ENCODE measurements around the gene CCDC187. TPM values are rescaled to one million over a fixed set of nuclear protein-coding genes. Genes with fewer than 3 reads are reported as not detected.

The CCDC187 gene
- total and polyA plus RNA-seq, 2 of the 8 experiments (the other 6 are each of a cell fraction or from before 2014, with no cell fraction given): 0.02 TPM; not detected in 1

DNA sequence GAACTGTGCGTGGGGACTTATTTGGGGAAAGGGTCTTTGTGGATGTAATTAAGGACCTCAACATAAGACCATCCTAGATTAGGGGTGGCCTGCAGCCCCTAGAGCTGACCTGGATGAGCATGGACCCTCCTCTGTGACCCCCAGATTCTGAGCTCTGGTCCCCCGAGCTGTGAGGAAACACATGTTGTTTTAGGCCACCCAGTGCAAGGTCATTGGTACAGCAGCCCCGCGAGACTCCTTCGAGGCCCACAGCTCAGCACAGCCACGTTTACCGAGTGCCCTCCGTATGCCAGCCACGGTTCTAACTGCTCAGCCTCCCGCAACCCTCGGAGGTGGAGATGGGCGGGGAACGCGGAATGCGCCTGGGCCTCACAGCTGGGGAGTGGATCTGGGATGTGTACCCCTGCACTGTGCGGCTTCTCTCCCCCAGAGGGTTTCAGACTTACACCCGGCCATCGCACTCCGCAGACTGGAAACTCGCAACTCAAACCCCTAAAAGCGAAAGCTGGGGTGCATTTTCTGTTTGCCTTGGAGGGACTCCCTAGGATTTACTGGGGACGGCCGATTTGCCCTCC lies 18.9 kb upstream of the CCDC187 start:
- Histone ChIP-seq H3K27ac (ENCODE audit: low read depth, low read length) (no peak overlapping the region), H2AFZ (ENCODE audit: low read length) (no peak overlapping the region), H4K20me1 (replicated peaks in 1 of 2; ENCODE audit: control insufficient read depth in 1 of 2, insufficient read depth in 2 of 2, low read length in 2 of 2) (no peaks in the 10 kb centered on the region), H2BK20ac (ENCODE audit: low read length) (no peak overlapping the region), H4K8ac (ENCODE audit: extremely low read depth, insufficient read depth, low read length) (no peak overlapping the region), H2BK12ac (ENCODE audit: low read depth, low read length) (peak overlapping the region; percentile 46; the same call in 1 of the 2 replicates), H3K56ac (replicated peaks; ENCODE audit: insufficient read length, low read depth, low read length) (no peak overlapping the region), H3K18ac (ENCODE audit: extremely low read depth, low read length) (no peak overlapping the region), H3K36me3 (ENCODE audit: control insufficient read depth in 2 of 4, insufficient read depth in 4 of 4, low read length in 3 of 4) (no peaks in the 10 kb centered on the region), H2BK120ac (replicated peaks; ENCODE audit: low read depth, low read length) (no peak overlapping the region), H3K4me2 (ENCODE audit: insufficient read depth in 1 of 2, low read depth in 2 of 2, low read length in 2 of 2) (no peak overlapping the region), H3K23me2 (ENCODE audit: low read depth, low read length) (peaks cover 1% of the 10 kb centered on the region; the same call in 1 of the 2 replicates), H3K9ac (replicated peaks in 1 of 4; ENCODE audit: extremely low read depth in 1 of 4, low read depth in 3 of 4, low read length in 3 of 4) (no peak overlapping the region), H3K23ac (ENCODE audit: insufficient read length) (no peak overlapping the region), H3K4ac (replicated peaks; ENCODE audit: insufficient read length, low read depth, low read length) (no peak overlapping the region), H2BK5ac (ENCODE audit: low read depth, low read length) (no peak overlapping the region), H2AK5ac (ENCODE audit: low read depth, low read length) (no peak overlapping the region), H3K4me1 (replicated peaks in 1 of 4; ENCODE audit: control insufficient read depth in 3 of 4, insufficient read depth in 4 of 4, low read length in 3 of 4) (peaks cover 0 to 13% (median 12%) of the 10 kb centered on the region in 4 experiments; a peak in 5 of 7 replicates), H3K27me3 (replicated peaks in 1 of 4; ENCODE audit: control insufficient read depth in 3 of 4, extremely low read depth in 1 of 4, insufficient read depth in 3 of 4, low read length in 3 of 4) (no peaks in the 10 kb centered on the region), H3K4me3 (ENCODE audit: extremely low read depth in 1 of 4, insufficient read depth in 2 of 4, low read depth in 3 of 4, low read length in 4 of 4) (no peak overlapping the region), H4K91ac (replicated peaks; ENCODE audit: insufficient read length, low read length) (peak overlapping the region; percentile 22), H4K5ac (ENCODE audit: insufficient read length, low read depth, low read length) (no peak overlapping the region), H3K9me3 (ENCODE audit: insufficient read depth in 2 of 2, low read depth in 1 of 2, low read length in 1 of 2) (no peaks in the 10 kb centered on the region), H3K79me2 (ENCODE audit: control insufficient read depth in 1 of 2, insufficient read depth in 2 of 2, low read length in 2 of 2) (no peaks in the 10 kb centered on the region), H3K14ac (ENCODE audit: insufficient read length) (no peak overlapping the region), H3K79me1 (ENCODE audit: low read depth, low read length) (no peaks in the 10 kb centered on the region), H2BK15ac (ENCODE audit: low read length) (no peak overlapping the region)
- CTCF ChIA-PET (ENCODE audit: partially characterized antibody): interaction anchor here (1.0 to 2.9 kb wide), 14 partner anchors 9 to 349 kb away, joined by 3 to 46 read pairs (median 5); partner anchors contain the start of gene DNLZ
- POLR2A ChIA-PET (ENCODE audit: partially characterized antibody): interaction anchor here (1.0 to 1.5 kb wide), 5 partner anchors 10 to 66 kb away, joined by 3 to 6 read pairs (median 4); no protein-coding TSS in a partner anchor
- 93% methylated on average over 21 of the region's 23 CpGs; no CpG with 5 or more reads in 1 of the 2 experiments for WGBS, 2 experiments (ENCODE audit: extremely low coverage in 1 of 2, insufficient coverage in 1 of 2, insufficient read length in 1 of 2, insufficient replicate concordance in 2 of 2, low coverage in 1 of 2, low lambda C conversion rate in 2 of 2, missing lambda C conversion rate in 1 of 2)
- DNase-seq (ENCODE audit: low read depth in 1 of 2, low spot score in 2 of 2) (no peak), FAIRE-seq (no peak)
- no peak for TF ChIP-seq CBX5 (IDR thresholded peaks at IDR 0.05; ENCODE audit: low read depth, low read length)
- TF ChIP-seq, protein P1, sequence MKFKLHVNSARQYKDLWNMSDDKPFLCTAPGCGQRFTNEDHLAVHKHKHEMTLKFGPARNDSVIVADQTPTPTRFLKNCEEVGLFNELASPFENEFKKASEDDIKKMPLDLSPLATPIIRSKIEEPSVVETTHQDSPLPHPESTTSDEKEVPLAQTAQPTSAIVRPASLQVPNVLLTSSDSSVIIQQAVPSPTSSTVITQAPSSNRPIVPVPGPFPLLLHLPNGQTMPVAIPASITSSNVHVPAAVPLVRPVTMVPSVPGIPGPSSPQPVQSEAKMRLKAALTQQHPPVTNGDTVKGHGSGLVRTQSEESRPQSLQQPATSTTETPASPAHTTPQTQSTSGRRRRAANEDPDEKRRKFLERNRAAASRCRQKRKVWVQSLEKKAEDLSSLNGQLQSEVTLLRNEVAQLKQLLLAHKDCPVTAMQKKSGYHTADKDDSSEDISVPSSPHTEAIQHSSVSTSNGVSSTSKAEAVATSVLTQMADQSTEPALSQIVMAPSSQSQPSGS (IDR thresholded peaks at IDR 0.05; ENCODE audit: low read length): no peak
- TF ChIP-seq ASH2L (IDR thresholded peaks at IDR 0.05; ENCODE audit: low read length): no peak
- TF ChIP-seq, protein P2, sequence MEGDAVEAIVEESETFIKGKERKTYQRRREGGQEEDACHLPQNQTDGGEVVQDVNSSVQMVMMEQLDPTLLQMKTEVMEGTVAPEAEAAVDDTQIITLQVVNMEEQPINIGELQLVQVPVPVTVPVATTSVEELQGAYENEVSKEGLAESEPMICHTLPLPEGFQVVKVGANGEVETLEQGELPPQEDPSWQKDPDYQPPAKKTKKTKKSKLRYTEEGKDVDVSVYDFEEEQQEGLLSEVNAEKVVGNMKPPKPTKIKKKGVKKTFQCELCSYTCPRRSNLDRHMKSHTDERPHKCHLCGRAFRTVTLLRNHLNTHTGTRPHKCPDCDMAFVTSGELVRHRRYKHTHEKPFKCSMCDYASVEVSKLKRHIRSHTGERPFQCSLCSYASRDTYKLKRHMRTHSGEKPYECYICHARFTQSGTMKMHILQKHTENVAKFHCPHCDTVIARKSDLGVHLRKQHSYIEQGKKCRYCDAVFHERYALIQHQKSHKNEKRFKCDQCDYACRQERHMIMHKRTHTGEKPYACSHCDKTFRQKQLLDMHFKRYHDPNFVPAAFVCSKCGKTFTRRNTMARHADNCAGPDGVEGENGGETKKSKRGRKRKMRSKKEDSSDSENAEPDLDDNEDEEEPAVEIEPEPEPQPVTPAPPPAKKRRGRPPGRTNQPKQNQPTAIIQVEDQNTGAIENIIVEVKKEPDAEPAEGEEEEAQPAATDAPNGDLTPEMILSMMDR (IDR thresholded peaks at IDR 0.05; ENCODE audit: control extremely low read depth in 1 of 3, insufficient read depth in 1 of 3, low read depth in 1 of 3, low read length in 3 of 3): no peak
